ENCODE measurements around the gene DOK7. TPM values are rescaled to one million over a fixed set of nuclear protein-coding genes. Genes with fewer than 3 reads are reported as not detected.

DOK7 gene
- polyA plus RNA-seq, 4 donors = 0.28 to 7.5 (median 0.81) TPM; not detected in 1

- H3K27me3 ChIP-seq (ENCODE audit: control insufficient read depth in 3 of 3, insufficient read depth in 3 of 3, low read length in 3 of 3) = peaks cover 0 to 3% (median 0%) of the 10 kb centered on the region in 3 donors
- 80 to 86% (median 83%) methylated on average over 15 of the region's 15 CpGs for WGBS, 3 donors
- FAIRE-seq (no peak), DNase-seq (no peak)
- no peak overlapping the region for H3K4me3 ChIP-seq (ENCODE audit: low read depth in 1 of 3, low read length in 3 of 3)
- no peaks in the 10 kb centered on the region for H3K4me1 ChIP-seq (ENCODE audit: control insufficient read depth in 3 of 3, insufficient read depth in 2 of 3, low read depth in 1 of 3, low read length in 2 of 3)
- H3K27ac ChIP-seq (ENCODE audit: low read depth in 1 of 3, low read length in 2 of 3) = no peak overlapping the region
- H3K9me3 ChIP-seq (ENCODE audit: control insufficient read depth in 2 of 2, insufficient read depth in 1 of 2, low read depth in 1 of 2, low read length in 1 of 2) = no peaks in the 10 kb centered on the region
- H3K36me3 ChIP-seq (ENCODE audit: control insufficient read depth in 3 of 3, insufficient read depth in 2 of 3, low read depth in 1 of 3, low read length in 3 of 3) = no peaks in the 10 kb centered on the region
Observed at GRCh38 chr4:3471886-3472285, 8.8 kb downstream of the DOK7 start.

- Histone ChIP-seq H3K27me3 (ENCODE audit: control insufficient read depth in 3 of 3, insufficient read depth in 3 of 3, low read length in 3 of 3) (peaks cover 0 to 3% (median 0%) of the 10 kb centered on the region in 3 donors), H3K4me3 (ENCODE audit: low read depth in 1 of 3, low read length in 3 of 3) (no peak overlapping the region), H3K27ac (ENCODE audit: low read depth in 1 of 3, low read length in 2 of 3) (no peak overlapping the region), H3K36me3 (ENCODE audit: control insufficient read depth in 3 of 3, insufficient read depth in 2 of 3, low read depth in 1 of 3, low read length in 3 of 3) (no peaks in the 10 kb centered on the region), H3K4me1 (ENCODE audit: control insufficient read depth in 3 of 3, insufficient read depth in 2 of 3, low read depth in 1 of 3, low read length in 2 of 3) (no peaks in the 10 kb centered on the region), H3K9me3 (ENCODE audit: control insufficient read depth in 2 of 2, insufficient read depth in 1 of 2, low read depth in 1 of 2, low read length in 1 of 2) (no peaks in the 10 kb centered on the region)
- DNase-seq (no peak), FAIRE-seq (no peak)
- 32 to 89% (median 43%) methylated on average over 23 to 27 of the region's 27 CpGs for WGBS, 3 donors
Observed at GRCh38 chr4:3472411-3473141, 9.5 kb downstream of the DOK7 start.

- Histone ChIP-seq H3K27me3 (ENCODE audit: control insufficient read depth in 3 of 3, insufficient read depth in 3 of 3, low read length in 3 of 3) (peaks cover 0 to 8% (median 0%) of the 10 kb centered on the region in 3 donors), H3K27ac (ENCODE audit: low read depth in 1 of 3, low read length in 2 of 3) (no peak overlapping the region), H3K36me3 (ENCODE audit: control insufficient read depth in 3 of 3, insufficient read depth in 2 of 3, low read depth in 1 of 3, low read length in 3 of 3) (no peaks in the 10 kb centered on the region), H3K9me3 (ENCODE audit: control insufficient read depth in 2 of 2, insufficient read depth in 1 of 2, low read depth in 1 of 2, low read length in 1 of 2) (no peaks in the 10 kb centered on the region), H3K4me3 (ENCODE audit: low read depth in 1 of 3, low read length in 3 of 3) (no peak overlapping the region), H3K4me1 (ENCODE audit: control insufficient read depth in 3 of 3, insufficient read depth in 2 of 3, low read depth in 1 of 3, low read length in 2 of 3) (no peaks in the 10 kb centered on the region)
- 80 to 85% (median 83%) methylated on average over 40 to 41 of the region's 41 CpGs for whole genome bisulfite sequencing, 3 donors
- FAIRE-seq (no peak), DNase-seq (no peak)
Observed at GRCh38 chr4:3473181-3473950, 10.3 kb downstream of the DOK7 start.

GRCh38 chr4:3473996-3474765 lies 11.1 kb downstream of the DOK7 start:
- no peak for FAIRE-seq
- 80 to 81% (median 80%) methylated on average over 13 of the region's 13 CpGs for WGBS, 3 donors

GRCh38 chr4:3475041-3475712 lies 12.1 kb downstream of the DOK7 start:
- DNase-seq = no peak
- FAIRE-seq = no peak

More at GRCh38 chr4:3473996-3474765, 11.1 kb downstream of the DOK7 start:
- H3K36me3 ChIP-seq (ENCODE audit: control insufficient read depth in 3 of 3, insufficient read depth in 2 of 3, low read depth in 1 of 3, low read length in 3 of 3) = no peaks in the 10 kb centered on the region
- H3K4me3 ChIP-seq (ENCODE audit: low read depth in 1 of 3, low read length in 3 of 3) = no peak overlapping the region
- H3K9me3 ChIP-seq (ENCODE audit: control insufficient read depth in 2 of 2, insufficient read depth in 1 of 2, low read depth in 1 of 2, low read length in 1 of 2) = no peaks in the 10 kb centered on the region
- H3K27ac ChIP-seq (ENCODE audit: low read depth in 1 of 3, low read length in 2 of 3) = no peak overlapping the region
- H3K4me1 ChIP-seq (ENCODE audit: control insufficient read depth in 3 of 3, insufficient read depth in 2 of 3, low read depth in 1 of 3, low read length in 2 of 3) = no peaks in the 10 kb centered on the region
- H3K27me3 ChIP-seq (ENCODE audit: control insufficient read depth in 3 of 3, insufficient read depth in 3 of 3, low read length in 3 of 3) = peaks cover 0 to 8% (median 0%) of the 10 kb centered on the region in 3 donors
- DNase-seq = no peak

GRCh38 chr4:3475713-3476260 lies 12.7 kb downstream of the DOK7 start:
- 42 to 71% (median 54%) methylated on average over 17 to 22 of the region's 22 CpGs for WGBS, 3 donors
- FAIRE-seq (no peak), DNase-seq (no peak)
- Histone ChIP-seq H3K9me3 (ENCODE audit: control insufficient read depth in 2 of 2, insufficient read depth in 1 of 2, low read depth in 1 of 2, low read length in 1 of 2) (no peaks in the 10 kb centered on the region), H3K27me3 (ENCODE audit: control insufficient read depth in 3 of 3, insufficient read depth in 3 of 3, low read length in 3 of 3) (peaks cover 0 to 10% (median 0%) of the 10 kb centered on the region in 3 donors), H3K27ac (ENCODE audit: low read depth in 1 of 3, low read length in 2 of 3) (no peak overlapping the region), H3K36me3 (ENCODE audit: control insufficient read depth in 3 of 3, insufficient read depth in 2 of 3, low read depth in 1 of 3, low read length in 3 of 3) (no peaks in the 10 kb centered on the region), H3K4me1 (ENCODE audit: control insufficient read depth in 3 of 3, insufficient read depth in 2 of 3, low read depth in 1 of 3, low read length in 2 of 3) (peaks cover 0 to 2% (median 0%) of the 10 kb centered on the region in 3 donors), H3K4me3 (ENCODE audit: low read depth in 1 of 3, low read length in 3 of 3) (no peak overlapping the region)

More at GRCh38 chr4:3475041-3475712, 12.1 kb downstream of the DOK7 start:
- no peak overlapping the region for H3K4me3 ChIP-seq (ENCODE audit: low read depth in 1 of 3, low read length in 3 of 3)
- no peak overlapping the region for H3K27ac ChIP-seq (ENCODE audit: low read depth in 1 of 3, low read length in 2 of 3)
- no peaks in the 10 kb centered on the region for H3K36me3 ChIP-seq (ENCODE audit: control insufficient read depth in 3 of 3, insufficient read depth in 2 of 3, low read depth in 1 of 3, low read length in 3 of 3)
- H3K4me1 ChIP-seq (ENCODE audit: control insufficient read depth in 3 of 3, insufficient read depth in 2 of 3, low read depth in 1 of 3, low read length in 2 of 3) = no peaks in the 10 kb centered on the region
- H3K9me3 ChIP-seq (ENCODE audit: control insufficient read depth in 2 of 2, insufficient read depth in 1 of 2, low read depth in 1 of 2, low read length in 1 of 2) = no peaks in the 10 kb centered on the region
- peaks cover 0 to 8% (median 0%) of the 10 kb centered on the region in 3 donors for H3K27me3 ChIP-seq (ENCODE audit: control insufficient read depth in 3 of 3, insufficient read depth in 3 of 3, low read length in 3 of 3)
- 47 to 78% (median 60%) methylated on average over 15 of the region's 15 CpGs for WGBS, 3 donors

GRCh38 chr4:3476341-3476747 lies 13.2 kb downstream of the DOK7 start:
- Histone ChIP-seq H3K4me3 (ENCODE audit: low read depth in 1 of 3, low read length in 3 of 3) (no peak overlapping the region), H3K27me3 (ENCODE audit: control insufficient read depth in 3 of 3, insufficient read depth in 3 of 3, low read length in 3 of 3) (peaks cover 0 to 16% (median 0%) of the 10 kb centered on the region in 3 donors), H3K36me3 (ENCODE audit: control insufficient read depth in 3 of 3, insufficient read depth in 2 of 3, low read depth in 1 of 3, low read length in 3 of 3) (no peaks in the 10 kb centered on the region), H3K27ac (ENCODE audit: low read depth in 1 of 3, low read length in 2 of 3) (no peak overlapping the region), H3K4me1 (ENCODE audit: control insufficient read depth in 3 of 3, insufficient read depth in 2 of 3, low read depth in 1 of 3, low read length in 2 of 3) (peaks cover 0 to 3% (median 0%) of the 10 kb centered on the region in 3 donors), H3K9me3 (ENCODE audit: control insufficient read depth in 2 of 2, insufficient read depth in 1 of 2, low read depth in 1 of 2, low read length in 1 of 2) (no peaks in the 10 kb centered on the region)
- DNase-seq (no peak), FAIRE-seq (no peak)
- WGBS, 3 donors = 81 to 88% (median 84%) methylated on average over 22 of the region's 22 CpGs

All from small intestine (tissue), 7 donors.